ENCODE data around the gene INTS7. TPM values are rescaled to one million over a fixed set of nuclear protein-coding genes. Genes with fewer than 3 reads are reported as not detected.

The INTS7 gene
- total RNA-seq, 1 experiment from 2014 or later = 35.5 TPM

GRCh38 chr1:212082765-212083406, 47.5 kb upstream of the INTS7 start:
- TF ChIP-seq POLR2AphosphoS5 (IDR thresholded peaks at IDR 0.05; ENCODE audit: low read depth, low read length) = no peak
- TF ChIP-seq CTCF (IDR thresholded peaks at IDR 0.05) = no peak
- no peak for TF ChIP-seq TCF7L2 (IDR thresholded peaks at IDR 0.05; ENCODE audit: low read depth, low read length)
- TF ChIP-seq, protein P1, sequence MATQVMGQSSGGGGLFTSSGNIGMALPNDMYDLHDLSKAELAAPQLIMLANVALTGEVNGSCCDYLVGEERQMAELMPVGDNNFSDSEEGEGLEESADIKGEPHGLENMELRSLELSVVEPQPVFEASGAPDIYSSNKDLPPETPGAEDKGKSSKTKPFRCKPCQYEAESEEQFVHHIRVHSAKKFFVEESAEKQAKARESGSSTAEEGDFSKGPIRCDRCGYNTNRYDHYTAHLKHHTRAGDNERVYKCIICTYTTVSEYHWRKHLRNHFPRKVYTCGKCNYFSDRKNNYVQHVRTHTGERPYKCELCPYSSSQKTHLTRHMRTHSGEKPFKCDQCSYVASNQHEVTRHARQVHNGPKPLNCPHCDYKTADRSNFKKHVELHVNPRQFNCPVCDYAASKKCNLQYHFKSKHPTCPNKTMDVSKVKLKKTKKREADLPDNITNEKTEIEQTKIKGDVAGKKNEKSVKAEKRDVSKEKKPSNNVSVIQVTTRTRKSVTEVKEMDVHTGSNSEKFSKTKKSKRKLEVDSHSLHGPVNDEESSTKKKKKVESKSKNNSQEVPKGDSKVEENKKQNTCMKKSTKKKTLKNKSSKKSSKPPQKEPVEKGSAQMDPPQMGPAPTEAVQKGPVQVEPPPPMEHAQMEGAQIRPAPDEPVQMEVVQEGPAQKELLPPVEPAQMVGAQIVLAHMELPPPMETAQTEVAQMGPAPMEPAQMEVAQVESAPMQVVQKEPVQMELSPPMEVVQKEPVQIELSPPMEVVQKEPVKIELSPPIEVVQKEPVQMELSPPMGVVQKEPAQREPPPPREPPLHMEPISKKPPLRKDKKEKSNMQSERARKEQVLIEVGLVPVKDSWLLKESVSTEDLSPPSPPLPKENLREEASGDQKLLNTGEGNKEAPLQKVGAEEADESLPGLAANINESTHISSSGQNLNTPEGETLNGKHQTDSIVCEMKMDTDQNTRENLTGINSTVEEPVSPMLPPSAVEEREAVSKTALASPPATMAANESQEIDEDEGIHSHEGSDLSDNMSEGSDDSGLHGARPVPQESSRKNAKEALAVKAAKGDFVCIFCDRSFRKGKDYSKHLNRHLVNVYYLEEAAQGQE (IDR thresholded peaks at IDR 0.05; ENCODE audit: insufficient read depth in 1 of 2, low read depth in 2 of 2, low read length in 1 of 2) = no peak
- no peak for TF ChIP-seq SIN3A (IDR thresholded peaks at IDR 0.05; ENCODE audit: borderline replicate concordance, insufficient read depth, low read depth, low read length)
- DNase-seq (ENCODE audit: low read depth, low spot score) = no peak
- no peak for ATAC-seq
- Histone ChIP-seq H3K4me3 (ENCODE audit: low read depth in 2 of 2, low read length in 2 of 2) (no peak overlapping the region), H3K4me1 (ENCODE audit: control insufficient read depth, insufficient read depth, low read length) (no peaks in the 10 kb centered on the region), H3K27ac (ENCODE audit: low read length) (no peak overlapping the region), H3K27me3 (ENCODE audit: control insufficient read depth, insufficient read depth, low read length) (no peaks in the 10 kb centered on the region), H3K36me3 (ENCODE audit: control insufficient read depth, insufficient read depth, low read length) (peaks cover 32% of the 10 kb centered on the region), H3K9me3 (ENCODE audit: control insufficient read depth, insufficient read depth, low read depth, low read length) (no peaks in the 10 kb centered on the region)
- ChIA-PET CTCF (no interaction called here), POLR2A (no interaction called here)
- in situ Hi-C loops (cut with HindIII; ENCODE audit: low pct_unique_long_range_greater_than_20kb, low sequenced_read_pairs) = no loop called here
- intact Hi-C loops (cut with micrococcal nuclease; ENCODE audit: unreplicated experiment) = no loop called here
- BruUV-seq (replicated peaks) = no TSS peak

- ATAC-seq (no peak), DNase-seq (ENCODE audit: low read depth, low spot score) (no peak)
- no TSS peak for BruUV-seq (replicated peaks)
- Histone ChIP-seq H3K4me3 (ENCODE audit: low read depth in 2 of 2, low read length in 2 of 2) (no peak overlapping the region), H3K27me3 (ENCODE audit: control insufficient read depth, insufficient read depth, low read length) (no peaks in the 10 kb centered on the region), H3K4me1 (ENCODE audit: control insufficient read depth, insufficient read depth, low read length) (no peaks in the 10 kb centered on the region), H3K27ac (ENCODE audit: low read length) (no peak overlapping the region), H3K36me3 (ENCODE audit: control insufficient read depth, insufficient read depth, low read length) (peaks cover 39% of the 10 kb centered on the region), H3K9me3 (ENCODE audit: control insufficient read depth, insufficient read depth, low read depth, low read length) (no peaks in the 10 kb centered on the region)
- in situ Hi-C loops (cut with HindIII; ENCODE audit: low pct_unique_long_range_greater_than_20kb, low sequenced_read_pairs) = no loop called here
- TF ChIP-seq CTCF (IDR thresholded peaks at IDR 0.05) (no peak), SIN3A (IDR thresholded peaks at IDR 0.05; ENCODE audit: borderline replicate concordance, insufficient read depth, low read depth, low read length) (no peak), POLR2AphosphoS5 (IDR thresholded peaks at IDR 0.05; ENCODE audit: low read depth, low read length) (no peak), TCF7L2 (IDR thresholded peaks at IDR 0.05; ENCODE audit: low read depth, low read length) (no peak)
- TF ChIP-seq, protein P1 (IDR thresholded peaks at IDR 0.05; ENCODE audit: insufficient read depth in 1 of 2, low read depth in 2 of 2, low read length in 1 of 2) = no peak
- ChIA-PET POLR2A (no interaction called here), CTCF (no interaction called here)
- intact Hi-C loops (cut with micrococcal nuclease; ENCODE audit: unreplicated experiment) = no loop called here
Observed at GRCh38 chr1:212078826-212079225, 43.5 kb upstream of the INTS7 start.
